ENCODE results near the gene ZBTB8B.
"Not testable (repeated sequence)": the region's sequence is repeated elsewhere in the genome, so short reads cannot be mapped to it uniquely, and the experiment has no call there.

DNA sequence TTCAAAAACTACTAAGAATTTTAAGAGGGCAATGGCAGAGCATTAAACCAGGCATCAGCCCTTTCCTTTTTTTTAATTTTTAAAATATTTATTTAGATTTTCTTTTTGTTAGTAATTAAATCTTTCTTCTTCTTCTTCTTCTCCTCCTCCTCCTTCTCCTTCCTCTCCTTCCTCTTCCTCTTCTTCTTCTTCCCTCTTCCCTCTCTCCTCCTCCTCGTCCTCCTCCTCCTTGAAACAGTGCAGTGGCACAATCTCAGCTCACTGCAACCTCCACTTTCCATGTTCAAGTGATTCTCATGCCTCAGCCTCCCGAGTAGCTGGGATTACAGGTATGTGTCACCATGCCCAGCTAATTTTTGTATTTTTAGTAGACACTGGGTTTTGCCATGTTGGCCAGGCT lies 1.9 kb upstream of the ZBTB8B start:
- TF ChIP-seq, protein P1, sequence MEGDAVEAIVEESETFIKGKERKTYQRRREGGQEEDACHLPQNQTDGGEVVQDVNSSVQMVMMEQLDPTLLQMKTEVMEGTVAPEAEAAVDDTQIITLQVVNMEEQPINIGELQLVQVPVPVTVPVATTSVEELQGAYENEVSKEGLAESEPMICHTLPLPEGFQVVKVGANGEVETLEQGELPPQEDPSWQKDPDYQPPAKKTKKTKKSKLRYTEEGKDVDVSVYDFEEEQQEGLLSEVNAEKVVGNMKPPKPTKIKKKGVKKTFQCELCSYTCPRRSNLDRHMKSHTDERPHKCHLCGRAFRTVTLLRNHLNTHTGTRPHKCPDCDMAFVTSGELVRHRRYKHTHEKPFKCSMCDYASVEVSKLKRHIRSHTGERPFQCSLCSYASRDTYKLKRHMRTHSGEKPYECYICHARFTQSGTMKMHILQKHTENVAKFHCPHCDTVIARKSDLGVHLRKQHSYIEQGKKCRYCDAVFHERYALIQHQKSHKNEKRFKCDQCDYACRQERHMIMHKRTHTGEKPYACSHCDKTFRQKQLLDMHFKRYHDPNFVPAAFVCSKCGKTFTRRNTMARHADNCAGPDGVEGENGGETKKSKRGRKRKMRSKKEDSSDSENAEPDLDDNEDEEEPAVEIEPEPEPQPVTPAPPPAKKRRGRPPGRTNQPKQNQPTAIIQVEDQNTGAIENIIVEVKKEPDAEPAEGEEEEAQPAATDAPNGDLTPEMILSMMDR (conservative IDR thresholded peaks at IDR 0.05; ENCODE audit: low read depth, low read length) = not testable (repeated sequence)
- TF ChIP-seq EZH2 (IDR thresholded peaks at IDR 0.05; ENCODE audit: low read length, unreplicated experiment) = not testable (repeated sequence)
